Loucy (cell line): ENCODE data around the gene CDO1.

ENCODE experiments used
- H2AFZ ChIP-seq: fragments of 200-600 bp; sonication (generic); 2 replicates; pipeline ENCODE4 v1.6.0; 2016; ENCODE audit warnings: antibody characterized with exemption, mild to moderate bottlenecking, low read length, moderate library complexity
- H3F3A ChIP-seq: fragments of 200-600 bp; 2 replicates; pipeline ENCODE4 v1.6.0; 2016; ENCODE audit warnings: antibody characterized with exemption, low read depth, mild to moderate bottlenecking
- H3K27me3 ChIP-seq: fragments of 200-600 bp; sonication (generic); 2 replicates; pipeline ENCODE4 v1.6.1; 2014; ENCODE audit warnings: low read length, mild to moderate bottlenecking; ENCODE audit not compliant: insufficient read depth, poor library complexity, severe bottlenecking
- H3K36me3 ChIP-seq: fragments of 200-600 bp; sonication (generic); 2 replicates; pipeline ENCODE4 v1.6.1; 2016; ENCODE audit warnings: low read length; ENCODE audit not compliant: insufficient read depth
- H3K4me1 ChIP-seq: fragments of 200-600 bp; sonication (generic); 2 replicates; pipeline ENCODE4 v1.5.1; 2014; ENCODE audit warnings: low read length, mild to moderate bottlenecking; ENCODE audit not compliant: insufficient read depth, poor library complexity, severe bottlenecking
- H3K4me2 ChIP-seq: fragments of 200-600 bp; sonication (generic); 2 replicates; pipeline ENCODE4 v1.6.0; 2014; ENCODE audit warnings: antibody characterized with exemption, low read length, low read depth, mild to moderate bottlenecking; ENCODE audit not compliant: poor library complexity, severe bottlenecking
- H3K4me3 ChIP-seq: fragments of 200-600 bp; sonication (generic); 2 replicates; pipeline ENCODE4 v1.5.1; 2014; ENCODE audit warnings: low read length, mild to moderate bottlenecking, mixed read lengths; ENCODE audit not compliant: poor library complexity, severe bottlenecking
- H3K79me2 ChIP-seq: fragments of 200-600 bp; sonication (generic); 2 replicates; pipeline ENCODE4 v1.6.1; 2014; ENCODE audit warnings: low read length; ENCODE audit not compliant: insufficient read depth
- H3K9ac ChIP-seq: fragments of 200-600 bp; sonication (generic); 2 replicates; pipeline ENCODE4 v1.6.0; 2014; ENCODE audit warnings: mild to moderate bottlenecking, low read depth, low read length, moderate library complexity; ENCODE audit not compliant: poor library complexity, severe bottlenecking
- H3K9me2 ChIP-seq: fragments of 200-600 bp; sonication (generic); replicated peaks from 2 replicates; pipeline ENCODE4 v1.6.1; 2016; ENCODE audit warnings: low read depth, low read length, mixed read lengths
- H3K9me3 ChIP-seq: fragments of 200-600 bp; sonication (generic); 2 replicates; pipeline ENCODE4 v1.6.1; 2014; ENCODE audit warnings: mild to moderate bottlenecking, antibody characterized with exemption, low read length, low read depth; ENCODE audit not compliant: insufficient read depth
- H4K20me1 ChIP-seq: fragments of 200-600 bp; sonication (generic); 2 replicates; pipeline ENCODE4 v1.6.0; 2014; ENCODE audit warnings: antibody characterized with exemption, low read length, mild to moderate bottlenecking; ENCODE audit not compliant: insufficient read depth, poor library complexity, severe bottlenecking
- EZH2phosphoT487 ChIP-seq: fragments of 200-600 bp; IDR thresholded peaks from 2 replicates; pipeline ENCODE4 v1.6.1; 2018; ENCODE audit warnings: antibody characterized with exemption, mild to moderate bottlenecking, moderate library complexity, borderline replicate concordance
- TF ChIP-seq, protein P1 (sequence below): fragments of 200-600 bp; sonication (generic); conservative IDR thresholded peaks from 2 replicates; pipeline ENCODE4 v1.5.1; 2014; ENCODE audit warnings: mild to moderate bottlenecking, antibody characterized with exemption, low read length

Gene CDO1

DNA sequence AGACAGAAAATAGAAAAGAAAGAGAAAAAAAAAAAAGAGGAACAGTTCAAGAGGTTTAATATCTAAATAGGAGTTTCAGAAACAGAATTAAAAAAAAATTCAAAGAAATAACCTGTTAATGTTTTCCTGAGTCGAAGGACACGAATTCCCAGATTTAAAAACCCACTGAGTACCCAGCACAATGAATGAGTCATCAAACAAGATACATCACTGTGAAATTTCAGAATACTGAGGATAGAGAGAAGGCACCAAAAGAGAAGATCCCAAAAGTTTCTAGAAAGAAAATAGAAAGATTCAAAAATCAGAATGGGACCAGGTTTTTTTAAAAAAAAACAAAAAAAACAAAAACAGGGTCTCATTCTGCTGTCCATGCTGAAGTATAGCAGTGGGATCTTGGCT is 8.8 kb downstream of the CDO1 start:
- no peaks in the 10 kb centered on the region for H3K4me1 ChIP-seq

DNA sequence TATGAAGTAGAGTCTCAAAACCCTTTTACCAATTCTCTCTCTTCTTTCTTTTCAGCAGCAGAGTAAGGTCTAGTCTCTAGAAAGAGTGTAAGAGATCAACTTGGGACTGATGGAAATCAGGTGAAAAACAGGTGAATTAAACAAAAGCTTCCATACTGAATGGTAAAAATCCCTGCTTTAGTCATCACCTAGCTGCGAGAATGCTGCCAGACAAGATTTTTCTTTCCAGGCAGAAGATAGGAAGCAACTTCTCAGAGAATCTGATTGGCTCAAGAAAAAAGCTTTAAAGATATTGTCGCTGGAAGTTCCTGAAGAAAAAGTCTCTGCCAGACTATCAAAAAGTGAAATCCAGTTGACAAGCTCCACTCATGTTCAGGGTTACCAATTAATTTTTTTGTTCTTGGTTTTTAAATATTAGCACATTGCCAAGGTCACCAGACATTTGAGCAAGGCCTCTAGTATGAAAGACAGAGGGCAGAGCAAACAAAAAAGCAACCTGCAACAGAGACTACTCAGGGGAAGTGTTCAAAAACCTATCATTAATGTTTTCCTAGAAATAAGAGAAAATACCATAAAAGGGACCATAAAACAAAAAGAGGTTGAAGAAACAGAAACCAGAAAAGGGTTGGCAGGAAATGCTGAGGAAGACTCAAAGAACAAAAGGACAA is 9.3 kb downstream of the CDO1 start:
- Histone ChIP-seq H3F3A (no peaks in the 10 kb centered on the region), H4K20me1 (no peaks in the 10 kb centered on the region), H3K4me3 (no peak overlapping the region), H3K36me3 (no peaks in the 10 kb centered on the region), H3K4me1 (no peaks in the 10 kb centered on the region), H2AFZ (no peak overlapping the region), H3K9me2 (no peaks in the 10 kb centered on the region), H3K27me3 (no peaks in the 10 kb centered on the region), H3K9me3 (no peaks in the 10 kb centered on the region), H3K4me2 (no peak overlapping the region), H3K9ac (no peak overlapping the region), H3K79me2 (no peaks in the 10 kb centered on the region)
- no peak for TF ChIP-seq EZH2phosphoT487
- TF ChIP-seq, protein P1, sequence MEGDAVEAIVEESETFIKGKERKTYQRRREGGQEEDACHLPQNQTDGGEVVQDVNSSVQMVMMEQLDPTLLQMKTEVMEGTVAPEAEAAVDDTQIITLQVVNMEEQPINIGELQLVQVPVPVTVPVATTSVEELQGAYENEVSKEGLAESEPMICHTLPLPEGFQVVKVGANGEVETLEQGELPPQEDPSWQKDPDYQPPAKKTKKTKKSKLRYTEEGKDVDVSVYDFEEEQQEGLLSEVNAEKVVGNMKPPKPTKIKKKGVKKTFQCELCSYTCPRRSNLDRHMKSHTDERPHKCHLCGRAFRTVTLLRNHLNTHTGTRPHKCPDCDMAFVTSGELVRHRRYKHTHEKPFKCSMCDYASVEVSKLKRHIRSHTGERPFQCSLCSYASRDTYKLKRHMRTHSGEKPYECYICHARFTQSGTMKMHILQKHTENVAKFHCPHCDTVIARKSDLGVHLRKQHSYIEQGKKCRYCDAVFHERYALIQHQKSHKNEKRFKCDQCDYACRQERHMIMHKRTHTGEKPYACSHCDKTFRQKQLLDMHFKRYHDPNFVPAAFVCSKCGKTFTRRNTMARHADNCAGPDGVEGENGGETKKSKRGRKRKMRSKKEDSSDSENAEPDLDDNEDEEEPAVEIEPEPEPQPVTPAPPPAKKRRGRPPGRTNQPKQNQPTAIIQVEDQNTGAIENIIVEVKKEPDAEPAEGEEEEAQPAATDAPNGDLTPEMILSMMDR, result no peak

More for the DNA sequence above, 8.8 kb downstream of the CDO1 start:
- Histone ChIP-seq H3K27me3 (no peaks in the 10 kb centered on the region), H3F3A (no peaks in the 10 kb centered on the region), H3K36me3 (no peaks in the 10 kb centered on the region), H3K79me2 (no peaks in the 10 kb centered on the region), H2AFZ (no peak overlapping the region), H3K9me3 (no peaks in the 10 kb centered on the region), H3K4me3 (no peak overlapping the region), H3K9me2 (no peaks in the 10 kb centered on the region), H3K4me2 (no peak overlapping the region), H4K20me1 (no peaks in the 10 kb centered on the region), H3K9ac (no peak overlapping the region)
- TF ChIP-seq, protein P1, result no peak
- no peak for TF ChIP-seq EZH2phosphoT487

DNA sequence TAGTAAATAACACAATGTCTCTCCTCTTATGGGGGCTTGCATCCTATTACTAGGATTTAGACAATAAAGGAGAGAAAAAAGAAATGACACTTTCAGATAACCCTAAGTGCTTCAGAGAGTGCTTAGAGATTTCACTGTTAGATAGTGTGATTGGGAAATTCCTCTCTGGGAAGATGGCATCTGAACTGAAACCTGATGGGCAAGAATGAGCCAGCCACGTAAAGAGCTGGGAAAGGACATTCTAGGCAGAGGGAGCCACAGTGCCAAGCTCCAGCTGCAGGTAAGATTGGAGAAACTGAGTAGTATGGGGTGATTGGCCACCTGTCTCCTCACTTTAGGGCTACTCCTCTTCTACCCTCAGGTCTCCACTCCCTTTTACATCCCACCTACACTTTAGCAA is 14.5 kb downstream of the CDO1 start:
- Histone ChIP-seq H3K27me3 (no peaks in the 10 kb centered on the region), H3K4me1 (no peaks in the 10 kb centered on the region), H3K9me3 (no peaks in the 10 kb centered on the region), H3K79me2 (no peaks in the 10 kb centered on the region), H2AFZ (no peak overlapping the region), H3K4me3 (no peak overlapping the region), H4K20me1 (no peaks in the 10 kb centered on the region), H3K9me2 (no peaks in the 10 kb centered on the region), H3F3A (no peaks in the 10 kb centered on the region), H3K4me2 (no peak overlapping the region), H3K9ac (no peak overlapping the region), H3K36me3 (no peaks in the 10 kb centered on the region)
- TF ChIP-seq, protein P1, result no peak
- TF ChIP-seq EZH2phosphoT487, result no peak
